Naive thymus-derived CD8-positive, alpha-beta T cell (primary cell): ENCODE results near the gene RTP5. TPM values are rescaled to one million over a fixed set of nuclear protein-coding genes. Genes with fewer than 3 reads are reported as not detected.

Experiments used
- ATAC-seq, 2 donors: fragments of 150-1000 bp; cut with Tn5 transposase in 1 of 2; sonication (Bioruptor Pico), chemical (Tn5 transposase) in 1 of 2; 1 replicate in 1 of 2; 2 replicates in 1 of 2; pipeline ENCODE4 v1.10.0; 2021; ENCODE audit warnings: mild to moderate bottlenecking in 2 of 2, moderate library complexity in 2 of 2
- POLR2A ChIA-PET: fragments of 350-600 bp; sonication (Branson Sonifier 250); formaldehyde crosslinking; loops from one replicate; lab custom pipeline; 2021; ENCODE audit warnings: antibody characterized with exemption; lab: Charles Lee
- DNase-seq, 10 donors: peaks; one replicate each; pipeline versions ENCODE4 v3.0.0 to v3.0.0-alpha.2; 2020 to 2022
- H3K27ac Mint-ChIP-seq, 10 donors: one replicate each; pipeline ENCODE4 v1.8.0; 2020 to 2022; ENCODE audit warnings: mild to moderate bottlenecking in 10 of 10, mixed read lengths in 10 of 10, moderate library complexity in 4 of 10, inconsistent platforms in 1 of 10
- H3K27me3 Mint-ChIP-seq, 5 donors: one replicate each; pipeline ENCODE4 v1.8.0; 2021 to 2022; ENCODE audit warnings: mixed read lengths in 5 of 5
- H3K36me3 Mint-ChIP-seq, 3 donors: one replicate each; pipeline ENCODE4 v1.8.0; 2020 to 2022; ENCODE audit warnings: mixed read lengths in 3 of 3, mild to moderate bottlenecking in 2 of 3, inconsistent platforms in 1 of 3
- H3K4me1 Mint-ChIP-seq, 4 donors: one replicate each; pipeline ENCODE4 v1.8.0; 2021 to 2022; ENCODE audit warnings: mixed read lengths in 4 of 4
- H3K4me3 Mint-ChIP-seq, 10 donors: one replicate each; pipeline ENCODE4 v1.8.0; 2020 to 2022; ENCODE audit warnings: mild to moderate bottlenecking in 10 of 10, mixed read lengths in 10 of 10, moderate library complexity in 6 of 10, inconsistent platforms in 1 of 10
- H3K9me3 Mint-ChIP-seq, 9 donors: one replicate each; pipeline ENCODE4 v1.8.0; 2020 to 2022; ENCODE audit warnings: mixed read lengths in 9 of 9, mild to moderate bottlenecking in 3 of 9, inconsistent platforms in 1 of 9, moderate library complexity in 1 of 9
- polyA plus RNA-seq, 3 donors: library from polyadenylated mRNA; unstranded; fragments of 300-500 nt; fragmentation: Illumina TruSeq; gene quantifications; one replicate each; pipeline ENCODE4 v1.2.3, GENCODE V29; 2021
- total RNA-seq, 8 experiments: library from RNA in 2 of 8; stranded (reverse) in 2 of 8; gene quantifications; one replicate each; pipeline ENCODE4 v1.2.3 and lab custom pipeline; 2021 to 2026

Gene RTP5
- total and polyA plus RNA-seq, 5 experiments from 2014 or later, result not detected

DNA sequence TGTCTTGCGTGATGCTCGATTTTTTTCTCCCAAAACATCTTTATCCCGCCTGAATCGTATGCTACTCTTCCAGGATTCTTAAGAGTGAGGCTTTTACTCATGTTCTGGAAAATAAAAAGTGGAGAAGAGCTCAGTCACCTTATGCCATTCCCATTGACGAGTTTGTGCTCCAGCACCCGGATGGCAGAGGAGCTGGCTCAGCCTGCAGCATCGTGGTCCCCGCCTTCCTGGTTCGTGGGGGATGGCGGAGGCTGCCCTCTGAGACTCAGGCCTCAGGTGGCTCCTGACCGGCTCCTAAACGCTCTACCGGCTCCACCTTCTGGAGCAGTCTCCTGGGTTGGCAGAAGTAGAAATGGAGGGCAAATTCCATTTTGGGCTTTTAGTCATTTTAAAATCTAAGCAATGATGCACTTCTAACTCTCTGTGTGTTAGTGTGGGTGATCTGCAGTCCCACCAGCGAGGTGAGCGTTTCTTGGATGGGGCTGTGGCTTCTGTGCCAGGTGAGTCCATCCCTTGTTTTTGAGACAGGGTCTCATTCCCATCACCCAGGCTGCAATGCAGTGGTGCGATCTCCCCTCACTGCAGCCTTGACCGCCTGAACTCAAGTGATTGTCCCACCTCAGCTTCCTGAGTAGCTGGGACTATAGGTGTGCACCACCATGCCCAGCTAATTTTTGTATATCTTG is 27.8 kb downstream of the RTP5 start:
- ATAC-seq, result no peak
- Mint-ChIP-seq H3K36me3 (peaks cover 0 to 10% (median 0%) of the 10 kb centered on the region in 3 donors), H3K27ac (peak overlapping the region in 7 of 10 donors; percentile 20 to 76 (median 53)), H3K9me3 (no peaks in the 10 kb centered on the region), H3K27me3 (no peaks in the 10 kb centered on the region), H3K4me1 (peaks cover 2 to 15% (median 9%) of the 10 kb centered on the region in 4 donors), H3K4me3 (no peak overlapping the region)
- POLR2A ChIA-PET, result no interaction called here
- DNase-seq, result no peak

- no peaks in the 10 kb centered on the region for H3K9me3 Mint-ChIP-seq
- ATAC-seq (no peak), DNase-seq (no peak)
- H3K4me1 Mint-ChIP-seq, result peaks cover 2 to 14% (median 9%) of the 10 kb centered on the region in 4 donors
- H3K27ac Mint-ChIP-seq, result peak overlapping the region in 2 of 10 donors; percentile 31 to 34
- no peaks in the 10 kb centered on the region for H3K27me3 Mint-ChIP-seq
- H3K4me3 Mint-ChIP-seq, result no peak overlapping the region
- POLR2A ChIA-PET, result no interaction called here
- peaks cover 0 to 10% (median 0%) of the 10 kb centered on the region in 3 donors for H3K36me3 Mint-ChIP-seq
Observed at GRCh38 chr2:241898463-241899270, 29.1 kb downstream of the RTP5 start.

DNA sequence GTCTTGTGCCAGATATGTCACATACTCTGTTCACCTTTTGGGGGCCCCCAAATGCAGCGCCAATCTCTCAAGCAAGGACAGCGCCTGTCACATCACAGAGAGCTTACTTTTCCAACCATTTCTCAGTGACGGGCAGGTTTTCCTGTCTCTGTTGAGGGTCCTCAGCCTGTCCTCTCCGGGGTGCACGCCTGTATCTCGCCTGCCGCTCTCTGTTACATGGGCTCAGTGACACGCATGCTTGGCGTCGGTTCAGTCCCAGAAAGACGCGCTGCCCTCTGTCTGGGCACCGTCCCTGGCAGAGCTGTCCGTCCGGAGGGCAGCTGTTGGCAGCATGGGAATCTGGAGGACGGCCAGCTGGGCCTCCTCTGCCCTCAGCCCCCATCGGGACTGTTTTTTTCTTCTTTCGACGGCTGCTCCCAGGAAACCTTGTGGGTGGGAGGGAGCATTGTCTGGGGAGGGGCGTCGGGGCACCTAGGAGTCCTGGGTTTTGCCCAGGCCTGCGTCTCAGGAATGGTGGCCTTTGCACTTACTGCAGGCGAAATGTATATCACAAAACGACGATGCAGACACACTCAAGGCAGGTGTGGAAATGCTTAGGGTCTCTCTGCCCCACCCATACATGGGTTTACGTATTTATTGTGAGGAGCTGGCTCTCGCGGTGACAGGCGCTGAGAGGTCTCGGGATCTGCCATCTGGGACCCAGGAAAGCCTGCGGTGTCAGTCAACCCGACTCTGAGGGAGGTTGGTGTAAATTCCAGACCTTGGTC is 30.9 kb downstream of the RTP5 start:
- POLR2A ChIA-PET, result no interaction called here
- ATAC-seq (no peak), DNase-seq (no peak)
- H3K4me3 Mint-ChIP-seq, result no peak overlapping the region
- peaks cover 2 to 11% (median 7%) of the 10 kb centered on the region in 4 donors for H3K4me1 Mint-ChIP-seq
- H3K36me3 Mint-ChIP-seq, result peaks cover 0 to 10% (median 0%) of the 10 kb centered on the region in 3 donors
- no peaks in the 10 kb centered on the region for H3K27me3 Mint-ChIP-seq
- no peaks in the 10 kb centered on the region for H3K9me3 Mint-ChIP-seq
- H3K27ac Mint-ChIP-seq, result no peak overlapping the region

GRCh38 chr2:241901018-241901380 is 31.5 kb downstream of the RTP5 start:
- DNase-seq, result no peak
- no peak for ATAC-seq
- H3K27ac Mint-ChIP-seq, result no peak overlapping the region
- no peaks in the 10 kb centered on the region for H3K27me3 Mint-ChIP-seq
- POLR2A ChIA-PET, result no interaction called here
- H3K36me3 Mint-ChIP-seq, result peaks cover 0 to 14% (median 0%) of the 10 kb centered on the region in 3 donors
- peak overlapping the region in 1 of 10 donors; percentile 75 for H3K4me3 Mint-ChIP-seq
- H3K9me3 Mint-ChIP-seq, result no peaks in the 10 kb centered on the region
- H3K4me1 Mint-ChIP-seq, result peaks cover 0 to 11% (median 5%) of the 10 kb centered on the region in 4 donors

GRCh38 chr2:241901500-241902351 is 32.2 kb downstream of the RTP5 start:
- H3K36me3 Mint-ChIP-seq, result peaks cover 0 to 14% (median 0%) of the 10 kb centered on the region in 3 donors
- H3K27ac Mint-ChIP-seq, result peak overlapping the region in 1 of 10 donors; percentile 30
- H3K4me3 Mint-ChIP-seq, result peak overlapping the region in 3 of 10 donors; percentile 40 to 75 (median 49)
- H3K27me3 Mint-ChIP-seq, result no peaks in the 10 kb centered on the region
- DNase-seq, result no peak
- peaks cover 0 to 7% (median 2%) of the 10 kb centered on the region in 4 donors for H3K4me1 Mint-ChIP-seq
- no peaks in the 10 kb centered on the region for H3K9me3 Mint-ChIP-seq
- ATAC-seq, result no peak
- POLR2A ChIA-PET, result no interaction called here

DNA sequence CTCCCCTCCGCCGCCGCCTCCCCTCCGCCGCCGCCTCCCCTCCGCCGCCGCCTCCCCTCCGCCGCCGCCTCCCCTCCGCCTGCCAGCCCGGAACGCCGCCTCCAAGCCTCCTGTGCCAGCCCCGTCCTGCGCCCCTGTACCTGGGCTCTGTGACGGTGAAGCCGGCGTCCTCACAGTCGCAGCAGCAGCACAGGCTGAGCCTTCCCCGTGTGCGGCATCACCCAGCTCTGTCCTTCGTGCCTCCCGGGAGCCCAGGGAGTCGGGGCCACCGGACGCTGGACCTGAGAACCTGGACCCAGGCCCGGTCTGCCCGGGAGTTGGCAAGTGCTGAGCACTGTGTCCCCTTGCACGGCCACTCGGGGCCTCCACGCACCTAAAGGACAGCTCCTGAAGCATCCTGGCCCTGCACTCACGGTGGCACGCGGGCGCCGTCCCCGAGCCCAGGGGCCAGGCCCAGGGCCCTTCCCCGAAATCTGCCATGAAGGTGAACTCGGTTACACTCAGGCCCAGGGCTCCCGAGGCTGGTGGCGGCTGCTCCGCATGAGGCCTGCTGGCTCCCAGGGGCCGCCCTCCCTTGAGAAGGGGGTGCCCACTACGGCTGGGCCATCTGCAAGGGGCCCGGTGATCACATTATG is 32.9 kb downstream of the RTP5 start:
- ATAC-seq, result peak in 1 of 2 donors; percentile 61
- H3K4me1 Mint-ChIP-seq, result peaks cover 2 to 12% (median 4%) of the 10 kb centered on the region in 4 donors

DNA sequence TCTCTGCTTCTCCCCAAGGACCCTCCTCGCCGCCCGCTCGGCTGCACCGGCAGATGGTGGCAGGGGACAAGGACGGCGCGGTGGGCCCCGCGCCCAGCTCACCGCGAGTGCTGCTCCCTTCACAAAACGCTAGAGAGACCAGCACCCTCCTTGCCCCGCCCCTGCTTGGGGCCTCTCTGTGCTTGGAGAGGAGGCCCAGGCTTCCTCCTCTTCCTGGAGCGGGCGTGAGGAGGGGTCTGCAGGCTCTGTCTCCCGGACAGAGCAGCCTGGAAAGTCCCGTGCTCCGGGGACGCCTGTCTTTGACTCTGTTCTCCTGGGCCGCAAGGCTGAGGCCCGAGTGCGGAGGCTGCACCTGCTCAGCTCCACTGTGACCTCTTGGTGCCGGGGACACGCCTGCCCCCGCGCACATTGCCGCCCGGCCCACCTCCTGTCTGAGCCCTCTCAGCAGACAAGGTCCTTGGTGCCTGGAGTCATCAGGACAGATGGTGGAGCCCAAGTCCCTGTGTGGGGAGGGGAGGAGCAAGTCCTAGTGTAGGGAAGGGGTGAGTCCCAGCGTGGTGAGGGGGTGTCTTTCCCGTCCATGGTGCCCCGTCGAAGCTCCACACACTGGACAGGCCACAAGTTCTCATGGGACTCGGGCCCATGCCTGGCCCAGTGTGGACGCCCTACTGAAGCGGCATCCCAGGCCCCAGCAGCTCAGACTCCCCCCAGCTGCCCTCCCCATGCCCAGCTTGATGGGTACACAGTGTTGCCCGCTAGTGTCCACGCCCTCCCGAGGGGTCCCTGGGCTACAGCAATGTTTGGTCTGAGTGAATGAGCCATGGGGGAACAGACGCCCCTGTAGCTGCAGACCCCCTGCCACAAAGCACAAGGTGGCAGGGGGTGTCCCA is 33.8 kb downstream of the RTP5 start:
- Mint-ChIP-seq H3K36me3 (peaks cover 0 to 17% (median 3%) of the 10 kb centered on the region in 3 donors), H3K9me3 (no peaks in the 10 kb centered on the region), H3K27ac (no peak overlapping the region), H3K4me1 (peaks cover 0 to 12% (median 4%) of the 10 kb centered on the region in 4 donors), H3K4me3 (peak overlapping the region in 1 of 10 donors; percentile 19), H3K27me3 (no peaks in the 10 kb centered on the region)
- no peak for DNase-seq
- POLR2A ChIA-PET, result no interaction called here
- ATAC-seq, result no peak

More for the DNA sequence above, 32.9 kb downstream of the RTP5 start:
- no peak for DNase-seq
- H3K27me3 Mint-ChIP-seq, result no peaks in the 10 kb centered on the region
- POLR2A ChIA-PET, result no interaction called here
- H3K4me3 Mint-ChIP-seq, result peak overlapping the region in 1 of 10 donors; percentile 26
- H3K36me3 Mint-ChIP-seq, result peaks cover 0 to 14% (median 3%) of the 10 kb centered on the region in 3 donors
- H3K9me3 Mint-ChIP-seq, result no peaks in the 10 kb centered on the region
- H3K27ac Mint-ChIP-seq, result no peak overlapping the region

GRCh38 chr2:241904011-241904718 is 34.6 kb downstream of the RTP5 start:
- no peaks in the 10 kb centered on the region for H3K27me3 Mint-ChIP-seq
- no peak for DNase-seq
- POLR2A ChIA-PET, result no interaction called here
- ATAC-seq, result no peak
- peak overlapping the region in 1 of 10 donors; percentile 50 for H3K27ac Mint-ChIP-seq
- H3K9me3 Mint-ChIP-seq, result no peaks in the 10 kb centered on the region
- no peak overlapping the region for H3K4me3 Mint-ChIP-seq
- H3K4me1 Mint-ChIP-seq, result peaks cover 0 to 12% (median 4%) of the 10 kb centered on the region in 4 donors
- H3K36me3 Mint-ChIP-seq, result peaks cover 0 to 19% (median 6%) of the 10 kb centered on the region in 3 donors

DNA sequence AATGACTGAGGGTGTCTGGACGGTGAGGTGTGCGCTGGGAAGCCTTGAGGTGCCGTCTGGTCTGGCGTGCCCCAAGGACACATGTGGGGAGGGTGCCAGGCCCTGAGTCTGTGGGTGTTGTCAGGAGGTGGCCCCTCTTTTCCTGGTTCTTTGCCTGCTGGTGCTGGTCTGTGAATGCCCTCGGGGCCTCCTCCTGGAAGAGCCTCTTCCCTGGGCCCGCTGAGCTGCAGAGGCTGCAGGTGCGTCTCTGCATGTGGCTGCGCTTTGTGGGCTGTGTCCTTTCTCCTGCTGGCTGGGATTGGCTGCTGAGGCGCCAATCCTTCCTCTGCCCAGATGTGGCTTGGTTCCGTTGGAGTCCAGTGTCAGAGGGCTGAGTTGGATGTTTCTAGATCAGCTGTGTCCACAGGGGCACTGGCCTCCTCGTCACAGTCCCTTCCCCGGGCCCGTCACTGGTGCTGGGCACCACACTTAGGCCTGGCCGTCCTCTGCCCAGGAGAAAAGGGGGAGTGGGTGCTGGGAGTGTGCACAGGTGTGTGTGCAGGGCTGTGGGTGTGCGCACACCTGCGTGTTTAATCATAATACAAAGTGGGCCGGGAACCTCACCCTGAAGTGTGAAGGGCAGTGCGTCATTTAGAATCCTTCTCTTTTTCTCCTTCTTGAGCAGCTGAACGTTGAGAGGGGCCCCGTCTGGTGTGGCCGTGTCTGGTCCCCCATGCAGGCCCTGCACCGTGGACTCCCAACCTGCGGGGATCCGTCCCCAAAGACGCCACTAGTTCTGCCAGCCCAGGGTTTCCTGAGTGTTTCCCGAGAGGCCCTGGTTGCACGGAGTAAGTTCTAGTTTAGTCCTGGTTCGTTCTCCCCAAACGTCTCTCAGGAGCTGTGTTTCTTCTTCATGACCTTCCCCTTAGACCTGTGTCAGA is 35.5 kb downstream of the RTP5 start:
- no peak overlapping the region for H3K4me3 Mint-ChIP-seq

More for the DNA sequence above, 35.5 kb downstream of the RTP5 start:
- no peak overlapping the region for H3K27ac Mint-ChIP-seq
- H3K4me1 Mint-ChIP-seq, result peaks cover 0 to 12% (median 4%) of the 10 kb centered on the region in 4 donors
- peaks cover 0 to 24% (median 10%) of the 10 kb centered on the region in 3 donors for H3K36me3 Mint-ChIP-seq
- no peaks in the 10 kb centered on the region for H3K27me3 Mint-ChIP-seq
- H3K9me3 Mint-ChIP-seq, result no peaks in the 10 kb centered on the region
- ATAC-seq (no peak), DNase-seq (no peak)
- POLR2A ChIA-PET, result no interaction called here
